ENCODE data around the gene OR2L3. TPM values are rescaled to one million over a fixed set of nuclear protein-coding genes. Genes with fewer than 3 reads are reported as not detected.

The OR2L3 gene, protein sequence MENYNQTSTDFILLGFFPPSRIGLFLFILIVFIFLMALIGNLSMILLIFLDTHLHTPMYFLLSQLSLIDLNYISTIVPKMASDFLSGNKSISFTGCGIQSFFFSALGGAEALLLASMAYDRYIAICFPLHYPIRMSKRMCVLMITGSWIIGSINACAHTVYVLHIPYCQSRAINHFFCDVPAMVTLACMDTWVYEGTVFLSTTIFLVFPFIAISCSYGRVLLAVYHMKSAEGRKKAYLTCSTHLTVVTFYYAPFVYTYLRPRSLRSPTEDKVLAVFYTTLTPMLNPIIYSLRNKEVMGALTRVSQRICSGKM
- total RNA-seq (ENCODE audit: unreplicated experiment) = not detected
- long read RNA-seq = 0 reads

GRCh38 chr1:248046536-248046935, at the start of gene OR2L3:
Gene OR2L3 (plus strand): TSS chr1:248046836. CDS start chr1:248060682, 13,846 bp downstream.
- TF ChIP-seq, protein P1, sequence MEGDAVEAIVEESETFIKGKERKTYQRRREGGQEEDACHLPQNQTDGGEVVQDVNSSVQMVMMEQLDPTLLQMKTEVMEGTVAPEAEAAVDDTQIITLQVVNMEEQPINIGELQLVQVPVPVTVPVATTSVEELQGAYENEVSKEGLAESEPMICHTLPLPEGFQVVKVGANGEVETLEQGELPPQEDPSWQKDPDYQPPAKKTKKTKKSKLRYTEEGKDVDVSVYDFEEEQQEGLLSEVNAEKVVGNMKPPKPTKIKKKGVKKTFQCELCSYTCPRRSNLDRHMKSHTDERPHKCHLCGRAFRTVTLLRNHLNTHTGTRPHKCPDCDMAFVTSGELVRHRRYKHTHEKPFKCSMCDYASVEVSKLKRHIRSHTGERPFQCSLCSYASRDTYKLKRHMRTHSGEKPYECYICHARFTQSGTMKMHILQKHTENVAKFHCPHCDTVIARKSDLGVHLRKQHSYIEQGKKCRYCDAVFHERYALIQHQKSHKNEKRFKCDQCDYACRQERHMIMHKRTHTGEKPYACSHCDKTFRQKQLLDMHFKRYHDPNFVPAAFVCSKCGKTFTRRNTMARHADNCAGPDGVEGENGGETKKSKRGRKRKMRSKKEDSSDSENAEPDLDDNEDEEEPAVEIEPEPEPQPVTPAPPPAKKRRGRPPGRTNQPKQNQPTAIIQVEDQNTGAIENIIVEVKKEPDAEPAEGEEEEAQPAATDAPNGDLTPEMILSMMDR (IDR thresholded peaks at IDR 0.05; ENCODE audit: unreplicated experiment) = no peak
- Mint-ChIP-seq H3K27ac (ENCODE audit: unreplicated experiment) (no peak within 1 kb of the TSS), H3K36me3 (ENCODE audit: low read depth, unreplicated experiment) (no peaks in the 10 kb centered on the region), H3K4me3 (ENCODE audit: unreplicated experiment) (no peak within 1 kb of the TSS), H3K9me3 (ENCODE audit: unreplicated experiment) (peaks cover 25% of the 10 kb centered on the region), H3K27me3 (ENCODE audit: unreplicated experiment) (peaks cover 2% of the 10 kb centered on the region), H3K4me1 (ENCODE audit: unreplicated experiment) (no peaks in the 10 kb centered on the region)
- no peak for DNase-seq (ENCODE audit: low spot score)

- no peaks in the 10 kb centered on the region for H3K27me3 Mint-ChIP-seq (ENCODE audit: unreplicated experiment)
- H3K9me3 Mint-ChIP-seq (ENCODE audit: unreplicated experiment) = peaks cover 21% of the 10 kb centered on the region
- H3K4me1 Mint-ChIP-seq (ENCODE audit: unreplicated experiment) = no peaks in the 10 kb centered on the region
- H3K27ac Mint-ChIP-seq (ENCODE audit: unreplicated experiment) = no peak overlapping the region
- no peaks in the 10 kb centered on the region for H3K36me3 Mint-ChIP-seq (ENCODE audit: low read depth, unreplicated experiment)
- TF ChIP-seq, protein P1 (IDR thresholded peaks at IDR 0.05; ENCODE audit: unreplicated experiment) = no peak
- no peak overlapping the region for H3K4me3 Mint-ChIP-seq (ENCODE audit: unreplicated experiment)
- no peak for DNase-seq (ENCODE audit: low spot score)
Measured at GRCh38 chr1:247998811-247999210, 47.8 kb upstream of the OR2L3 start.

DNA sequence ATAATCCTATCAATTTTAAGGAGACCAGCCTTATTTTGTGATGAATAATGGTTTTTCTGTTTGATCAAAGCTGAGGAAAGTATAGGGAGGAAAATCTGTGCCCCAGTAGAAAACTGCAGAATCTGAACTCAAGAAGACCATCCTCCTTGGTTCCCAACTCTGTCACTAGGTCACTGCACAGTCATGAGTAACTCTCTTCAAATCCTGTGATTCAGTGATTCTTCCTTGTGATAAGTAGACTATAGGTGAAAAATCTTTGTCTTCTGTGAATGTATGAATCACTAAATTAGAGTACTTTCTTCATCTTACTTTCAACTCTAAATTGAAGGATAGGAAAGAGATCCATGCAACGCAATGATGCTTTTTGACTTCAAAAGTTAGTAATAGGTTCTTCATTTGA, 46.5 kb upstream of the OR2L3 start:
- Mint-ChIP-seq H3K27me3 (ENCODE audit: unreplicated experiment) (no peaks in the 10 kb centered on the region), H3K4me3 (ENCODE audit: unreplicated experiment) (no peak overlapping the region), H3K4me1 (ENCODE audit: unreplicated experiment) (no peaks in the 10 kb centered on the region), H3K9me3 (ENCODE audit: unreplicated experiment) (peaks cover 23% of the 10 kb centered on the region), H3K27ac (ENCODE audit: unreplicated experiment) (no peak overlapping the region), H3K36me3 (ENCODE audit: low read depth, unreplicated experiment) (no peaks in the 10 kb centered on the region)
- TF ChIP-seq, protein P1 (IDR thresholded peaks at IDR 0.05; ENCODE audit: unreplicated experiment) = no peak
- no peak for DNase-seq (ENCODE audit: low spot score)

DNA sequence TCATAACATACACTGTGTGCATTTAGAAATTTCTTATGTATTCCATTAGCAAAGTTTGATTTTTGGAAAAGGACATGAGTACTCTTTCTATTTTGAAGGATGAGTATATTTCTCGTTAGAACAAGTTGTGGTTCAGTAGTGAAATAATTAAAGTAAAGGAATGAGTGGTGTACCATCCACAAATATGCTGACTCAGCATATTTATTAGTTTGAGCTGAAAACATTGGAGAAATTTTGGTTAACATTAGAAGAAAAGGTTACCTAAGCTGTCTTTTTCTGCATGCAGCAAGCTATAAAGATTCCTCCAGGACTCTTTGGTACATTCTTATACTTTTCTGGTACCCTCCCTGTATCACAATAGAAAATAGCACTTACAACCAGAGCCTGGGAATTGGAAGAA, 38.9 kb upstream of the OR2L3 start:
- peaks cover 9% of the 10 kb centered on the region for H3K36me3 Mint-ChIP-seq (ENCODE audit: low read depth, unreplicated experiment)
- H3K9me3 Mint-ChIP-seq (ENCODE audit: unreplicated experiment) = peaks cover 39% of the 10 kb centered on the region

DNA sequence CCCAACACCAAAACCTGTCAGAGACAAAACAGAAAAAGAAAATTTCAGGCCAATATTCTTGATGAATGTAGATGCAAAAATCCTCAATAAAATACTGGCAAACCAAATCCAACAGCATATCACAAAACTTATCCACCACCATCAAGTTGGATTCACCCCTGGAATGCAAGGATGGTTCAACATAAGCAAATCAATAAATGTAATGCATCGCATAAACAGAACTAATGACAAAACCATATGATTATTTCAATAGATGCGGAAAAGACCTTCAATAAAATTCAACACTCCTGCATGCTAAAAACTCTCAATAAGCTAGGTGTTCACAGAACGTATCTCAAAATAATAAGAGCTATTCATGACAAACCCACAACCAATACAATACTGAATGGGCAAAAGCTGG, 37.0 kb upstream of the OR2L3 start:
- Mint-ChIP-seq H3K4me3 (ENCODE audit: unreplicated experiment) (no peak overlapping the region), H3K4me1 (ENCODE audit: unreplicated experiment) (no peaks in the 10 kb centered on the region), H3K9me3 (ENCODE audit: unreplicated experiment) (peaks cover 30% of the 10 kb centered on the region), H3K36me3 (ENCODE audit: low read depth, unreplicated experiment) (peaks cover 9% of the 10 kb centered on the region), H3K27ac (ENCODE audit: unreplicated experiment) (no peak overlapping the region), H3K27me3 (ENCODE audit: unreplicated experiment) (peaks cover 4% of the 10 kb centered on the region)
- TF ChIP-seq, protein P1 (IDR thresholded peaks at IDR 0.05; ENCODE audit: unreplicated experiment) = no peak
- no peak for DNase-seq (ENCODE audit: low spot score)

More for the DNA sequence above, 38.9 kb upstream of the OR2L3 start:
- Mint-ChIP-seq H3K27ac (ENCODE audit: unreplicated experiment) (no peak overlapping the region), H3K4me3 (ENCODE audit: unreplicated experiment) (no peak overlapping the region), H3K27me3 (ENCODE audit: unreplicated experiment) (peaks cover 4% of the 10 kb centered on the region), H3K4me1 (ENCODE audit: unreplicated experiment) (no peaks in the 10 kb centered on the region)
- DNase-seq (ENCODE audit: low spot score) = no peak
- TF ChIP-seq, protein P1 (IDR thresholded peaks at IDR 0.05; ENCODE audit: unreplicated experiment) = no peak
